Measurements from ENCODE around the gene TTBK2.

Gene TTBK2

DNA sequence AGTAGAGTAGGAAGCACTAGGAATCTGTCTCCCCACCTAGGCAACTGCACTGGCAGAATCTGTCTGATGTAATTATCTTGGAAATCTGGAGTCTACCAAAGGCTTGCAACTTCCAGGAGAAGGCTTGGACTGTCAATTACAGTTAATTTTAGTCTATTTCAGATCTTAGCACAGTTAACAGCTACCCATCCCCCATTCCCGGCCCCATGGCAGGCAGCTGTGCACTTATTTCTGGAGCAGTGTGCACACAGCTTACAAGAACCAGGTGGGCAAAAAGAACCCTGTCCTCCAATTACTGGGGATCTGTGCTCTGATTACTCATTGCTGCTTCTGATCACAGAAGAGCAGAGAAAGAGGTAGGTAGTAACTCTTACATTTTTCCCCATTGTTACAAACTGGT lies 171.3 kb downstream of the TTBK2 start:
- no peak overlapping the region for H3K4me2 ChIP-seq (ENCODE audit: low read length)
- H3K36me3 ChIP-seq (ENCODE audit: insufficient read depth, low read length), result peaks cover 9% of the 10 kb centered on the region
- H3K4me1 ChIP-seq (ENCODE audit: control insufficient read depth, insufficient read depth, low read length), result no peaks in the 10 kb centered on the region
- no peaks in the 10 kb centered on the region for H3K9me3 ChIP-seq (replicated peaks; ENCODE audit: low read length)
- H3K9ac ChIP-seq (ENCODE audit: low read depth, low read length), result no peak overlapping the region
- no peak overlapping the region for H3K4me3 ChIP-seq (ENCODE audit: low read length)
- H3K27me3 ChIP-seq (ENCODE audit: control insufficient read depth, insufficient read depth, low read length), result no peaks in the 10 kb centered on the region

DNA sequence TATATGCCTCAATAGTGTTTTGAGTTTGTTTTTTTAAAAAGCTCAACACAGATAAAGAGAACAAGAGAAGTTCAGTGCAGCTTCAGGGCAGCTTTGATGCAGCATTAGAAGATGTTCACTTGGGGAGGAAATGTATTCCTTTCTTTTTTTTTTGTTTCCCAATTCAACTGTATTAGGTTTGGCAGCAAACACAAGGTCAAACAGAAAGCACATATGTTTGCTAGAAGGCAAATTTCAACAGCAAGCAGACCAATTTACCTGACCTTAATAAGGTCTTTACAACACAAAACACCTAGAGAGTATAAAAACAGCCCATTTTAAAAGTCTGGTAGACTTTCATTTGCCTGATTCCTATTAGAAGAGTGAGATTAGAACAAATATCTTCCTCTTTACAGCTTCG lies 176.4 kb downstream of the TTBK2 start:
- H3K4me2 ChIP-seq (ENCODE audit: low read length), result no peak overlapping the region
- H3K4me1 ChIP-seq (ENCODE audit: control insufficient read depth, insufficient read depth, low read length), result no peaks in the 10 kb centered on the region
- peaks cover 2% of the 10 kb centered on the region for H3K36me3 ChIP-seq (ENCODE audit: insufficient read depth, low read length)
- H3K27me3 ChIP-seq (ENCODE audit: control insufficient read depth, insufficient read depth, low read length), result no peaks in the 10 kb centered on the region
- H3K9ac ChIP-seq (ENCODE audit: low read depth, low read length), result no peak overlapping the region
- no peak overlapping the region for H3K4me3 ChIP-seq (ENCODE audit: low read length)
- no peaks in the 10 kb centered on the region for H3K9me3 ChIP-seq (replicated peaks; ENCODE audit: low read length)

GRCh38 chr15:42742149-42742548 lies 178.4 kb downstream of the TTBK2 start:
- Histone ChIP-seq H3K4me3 (ENCODE audit: low read length) (no peak overlapping the region), H3K36me3 (ENCODE audit: insufficient read depth, low read length) (peaks cover 2% of the 10 kb centered on the region), H3K9me3 (replicated peaks; ENCODE audit: low read length) (no peaks in the 10 kb centered on the region), H3K27me3 (ENCODE audit: control insufficient read depth, insufficient read depth, low read length) (no peaks in the 10 kb centered on the region), H3K4me2 (ENCODE audit: low read length) (no peak overlapping the region), H3K9ac (ENCODE audit: low read depth, low read length) (no peak overlapping the region), H3K4me1 (ENCODE audit: control insufficient read depth, insufficient read depth, low read length) (peaks cover 7% of the 10 kb centered on the region)

GRCh38 chr15:42741710-42742109 lies 178.9 kb downstream of the TTBK2 start:
- Histone ChIP-seq H3K27me3 (ENCODE audit: control insufficient read depth, insufficient read depth, low read length) (no peaks in the 10 kb centered on the region), H3K9me3 (replicated peaks; ENCODE audit: low read length) (no peaks in the 10 kb centered on the region)

DNA sequence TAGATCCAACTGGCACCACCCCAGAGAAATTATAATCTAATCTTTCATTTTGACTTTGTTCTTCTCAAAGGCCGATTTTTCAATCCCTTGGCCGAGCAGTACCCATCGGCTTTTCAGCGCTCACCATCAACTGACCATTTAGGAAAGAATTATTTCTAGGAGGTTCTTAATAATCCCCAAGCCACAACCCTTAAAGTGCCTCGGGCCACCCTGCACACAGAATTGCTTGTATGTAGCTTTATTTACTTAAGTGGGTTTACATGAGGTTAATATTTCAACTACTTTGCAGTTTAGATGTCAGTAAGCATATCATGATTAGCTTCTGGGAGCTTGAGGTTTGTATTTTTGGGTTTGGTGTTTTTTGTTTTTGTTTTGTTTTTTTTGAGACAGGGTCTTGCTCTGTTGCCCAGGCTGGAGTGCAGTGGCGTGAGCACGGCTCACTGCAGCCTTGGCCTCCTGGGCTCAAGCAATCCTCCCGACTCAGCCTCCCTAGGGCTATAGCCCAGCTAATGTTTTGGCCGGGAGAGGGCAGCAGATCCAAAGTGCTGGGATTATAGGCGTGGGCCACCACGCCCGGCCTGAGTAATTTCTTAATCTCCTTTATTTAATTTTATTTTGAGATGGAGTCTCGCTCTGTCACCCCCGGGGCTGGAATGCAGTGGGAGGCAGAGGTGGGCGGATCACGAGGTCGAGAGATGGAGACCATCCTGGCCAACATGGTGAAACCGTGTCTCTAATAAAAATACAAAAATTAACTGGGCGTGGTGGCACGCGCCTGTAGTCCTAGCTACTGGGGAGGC lies 182.8 kb downstream of the TTBK2 start:
- Histone ChIP-seq H3K9ac (ENCODE audit: low read depth, low read length) (peak overlapping the region; percentile 92), H3K4me1 (ENCODE audit: control insufficient read depth, insufficient read depth, low read length) (peaks cover 13% of the 10 kb centered on the region), H3K4me3 (ENCODE audit: low read length) (peak overlapping the region; percentile 97), H3K36me3 (ENCODE audit: insufficient read depth, low read length) (peaks cover 24% of the 10 kb centered on the region), H3K27me3 (ENCODE audit: control insufficient read depth, insufficient read depth, low read length) (no peaks in the 10 kb centered on the region), H3K9me3 (replicated peaks; ENCODE audit: low read length) (no peaks in the 10 kb centered on the region), H3K4me2 (ENCODE audit: low read length) (peak overlapping the region; percentile 99)

More at GRCh38 chr15:42741710-42742109, 178.9 kb downstream of the TTBK2 start:
- H3K9ac ChIP-seq (ENCODE audit: low read depth, low read length), result no peak overlapping the region
- peaks cover 7% of the 10 kb centered on the region for H3K4me1 ChIP-seq (ENCODE audit: control insufficient read depth, insufficient read depth, low read length)
- no peak overlapping the region for H3K4me2 ChIP-seq (ENCODE audit: low read length)
- no peak overlapping the region for H3K4me3 ChIP-seq (ENCODE audit: low read length)
- peaks cover 2% of the 10 kb centered on the region for H3K36me3 ChIP-seq (ENCODE audit: insufficient read depth, low read length)

- Histone ChIP-seq H3K9ac (ENCODE audit: low read depth, low read length) (peak within 1 kb of the TSS; percentile 92), H3K9me3 (replicated peaks; ENCODE audit: low read length) (no peaks in the 10 kb centered on the region), H3K27me3 (ENCODE audit: control insufficient read depth, insufficient read depth, low read length) (no peaks in the 10 kb centered on the region), H3K36me3 (ENCODE audit: insufficient read depth, low read length) (peaks cover 29% of the 10 kb centered on the region), H3K4me2 (ENCODE audit: low read length) (peak within 1 kb of the TSS; percentile 99), H3K4me1 (ENCODE audit: control insufficient read depth, insufficient read depth, low read length) (peaks cover 13% of the 10 kb centered on the region), H3K4me3 (ENCODE audit: low read length) (peak within 1 kb of the TSS; percentile 97)
Observed at GRCh38 chr15:42736793-42737528, 183.6 kb downstream of the TTBK2 start, which contains the start of gene CDAN1. Gene CDAN1 (minus strand): TSS chr15:42737128. CDS start chr15:42737102, 26 bp downstream.

GRCh38 chr15:42736178-42736792 lies 184.3 kb downstream of the TTBK2 start:
- Histone ChIP-seq H3K9ac (ENCODE audit: low read depth, low read length) (peak overlapping the region; percentile 92), H3K4me1 (ENCODE audit: control insufficient read depth, insufficient read depth, low read length) (peaks cover 13% of the 10 kb centered on the region), H3K27me3 (ENCODE audit: control insufficient read depth, insufficient read depth, low read length) (no peaks in the 10 kb centered on the region), H3K4me3 (ENCODE audit: low read length) (peak overlapping the region; percentile 97), H3K36me3 (ENCODE audit: insufficient read depth, low read length) (peaks cover 36% of the 10 kb centered on the region), H3K4me2 (ENCODE audit: low read length) (peak overlapping the region; percentile 99), H3K9me3 (replicated peaks; ENCODE audit: low read length) (no peaks in the 10 kb centered on the region)

DNA sequence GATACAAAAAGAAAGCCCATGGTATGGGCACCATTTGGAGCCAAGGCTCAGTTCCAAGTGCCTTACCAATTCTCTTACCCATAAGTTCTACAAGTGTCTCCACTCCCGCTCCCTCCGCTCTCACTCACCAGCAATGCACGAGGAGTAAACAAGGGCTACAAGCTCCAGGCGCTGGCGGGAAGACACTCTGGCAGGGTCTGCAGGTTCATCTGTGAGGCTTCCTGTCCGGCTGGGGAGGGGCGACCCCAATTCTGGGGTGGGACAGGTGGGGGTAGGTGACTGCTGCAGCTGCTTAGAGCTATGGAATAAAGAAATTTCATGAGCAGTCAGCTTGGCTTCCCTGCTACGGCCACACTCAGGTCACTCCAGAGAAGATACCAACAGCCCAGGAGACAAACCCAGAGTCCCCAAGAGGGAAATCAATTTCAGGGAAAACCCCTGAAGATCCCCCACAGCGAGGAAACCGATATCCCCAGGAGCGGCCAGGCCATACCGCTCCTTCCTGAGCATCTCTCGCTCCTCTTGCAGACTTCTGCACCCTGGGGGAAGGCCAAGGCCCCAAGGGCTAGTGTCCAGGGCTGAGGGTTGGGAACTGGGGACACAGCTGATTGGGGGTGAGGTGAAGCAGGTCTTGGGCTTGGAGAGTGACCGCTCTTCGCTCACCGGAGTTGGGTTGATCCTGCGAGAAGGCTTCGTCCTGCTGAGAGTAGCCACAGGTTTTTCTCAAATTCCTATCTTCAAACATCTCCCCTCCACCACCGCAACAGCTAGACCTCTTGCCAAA lies 185.0 kb downstream of the TTBK2 start:
- Histone ChIP-seq H3K4me3 (ENCODE audit: low read length) (peak overlapping the region; percentile 97), H3K9me3 (replicated peaks; ENCODE audit: low read length) (no peaks in the 10 kb centered on the region), H3K27me3 (ENCODE audit: control insufficient read depth, insufficient read depth, low read length) (no peaks in the 10 kb centered on the region), H3K4me2 (ENCODE audit: low read length) (peak overlapping the region; percentile 99), H3K36me3 (ENCODE audit: insufficient read depth, low read length) (peaks cover 43% of the 10 kb centered on the region), H3K4me1 (ENCODE audit: control insufficient read depth, insufficient read depth, low read length) (peaks cover 13% of the 10 kb centered on the region), H3K9ac (ENCODE audit: low read depth, low read length) (peak overlapping the region; percentile 92)

DNA sequence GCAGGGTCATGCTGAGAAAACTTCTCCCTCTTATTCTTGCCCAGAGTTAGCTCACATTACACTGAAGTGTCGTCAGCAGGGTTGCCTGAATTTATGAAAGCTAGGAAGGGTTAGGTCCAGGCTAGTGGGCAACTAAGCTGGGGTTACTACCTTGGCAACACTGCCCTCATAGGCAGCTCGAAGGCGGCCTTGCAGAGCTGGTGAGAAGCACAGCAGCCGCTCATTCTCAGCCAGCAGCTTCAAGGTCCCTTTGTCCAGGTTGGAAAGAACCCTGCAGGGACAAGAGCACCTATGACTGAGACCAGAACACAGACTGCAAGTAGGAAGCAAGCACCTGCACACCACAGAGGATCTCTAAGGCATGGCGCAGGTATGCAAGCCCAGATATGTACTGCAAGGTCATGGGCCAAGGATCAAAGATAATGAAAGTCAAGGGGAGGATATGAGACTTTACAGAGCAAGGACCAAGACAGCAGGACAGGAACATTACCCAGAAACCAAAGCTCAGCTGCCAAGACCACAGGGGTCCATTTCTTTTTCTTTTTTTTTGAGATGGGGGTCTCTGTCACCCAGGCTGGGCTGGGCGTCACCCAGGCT lies 186.4 kb downstream of the TTBK2 start:
- H3K36me3 ChIP-seq (ENCODE audit: insufficient read depth, low read length), result peaks cover 54% of the 10 kb centered on the region
- no peaks in the 10 kb centered on the region for H3K9me3 ChIP-seq (replicated peaks; ENCODE audit: low read length)
- no peak overlapping the region for H3K4me3 ChIP-seq (ENCODE audit: low read length)
- no peak overlapping the region for H3K4me2 ChIP-seq (ENCODE audit: low read length)
- H3K27me3 ChIP-seq (ENCODE audit: control insufficient read depth, insufficient read depth, low read length), result no peaks in the 10 kb centered on the region
- peaks cover 13% of the 10 kb centered on the region for H3K4me1 ChIP-seq (ENCODE audit: control insufficient read depth, insufficient read depth, low read length)
- H3K9ac ChIP-seq (ENCODE audit: low read depth, low read length), result no peak overlapping the region

- Histone ChIP-seq H3K4me3 (ENCODE audit: low read length) (no peak overlapping the region), H3K9ac (ENCODE audit: low read depth, low read length) (no peak overlapping the region), H3K9me3 (replicated peaks; ENCODE audit: low read length) (no peaks in the 10 kb centered on the region), H3K36me3 (ENCODE audit: insufficient read depth, low read length) (peaks cover 65% of the 10 kb centered on the region), H3K27me3 (ENCODE audit: control insufficient read depth, insufficient read depth, low read length) (no peaks in the 10 kb centered on the region), H3K4me1 (ENCODE audit: control insufficient read depth, insufficient read depth, low read length) (peaks cover 13% of the 10 kb centered on the region), H3K4me2 (ENCODE audit: low read length) (no peak overlapping the region)
Observed at GRCh38 chr15:42733027-42733426, 187.6 kb downstream of the TTBK2 start.

Data from skeletal muscle satellite cell (primary cell).